Choroid plexus epithelial cell (primary cell): ENCODE data around the gene SOX10.

ENCODE experiments used
- DNase-seq: peaks from one replicate; pipeline ENCODE4 v3.0.0-alpha.2; 2010; ENCODE audit warnings: low read depth
- H3K4me3 ChIP-seq: 2 replicates; pipeline ENCODE4 v1.5.1; 2011; ENCODE audit warnings: low read depth, mild to moderate bottlenecking, control low read depth, low read length, moderate library complexity
- CTCF ChIP-seq: conservative IDR thresholded peaks from 2 replicates; pipeline ENCODE4 v1.5.1; 2011; ENCODE audit warnings: low read depth, mild to moderate bottlenecking, control low read depth, inconsistent platforms, low read length, moderate library complexity

Gene SOX10

GRCh38 chr22:38029370-38029769 lies 45.0 kb upstream of the SOX10 start:
- TF ChIP-seq CTCF, result no peak
- no peak for DNase-seq
- H3K4me3 ChIP-seq, result no peak overlapping the region

- no peak for DNase-seq
- H3K4me3 ChIP-seq, result no peak overlapping the region
- TF ChIP-seq CTCF, result no peak
Measured at GRCh38 chr22:38028344-38029130, 44.2 kb upstream of the SOX10 start.

- DNase-seq, result no peak
- no peak overlapping the region for H3K4me3 ChIP-seq
- no peak for TF ChIP-seq CTCF
Measured at GRCh38 chr22:38027487-38027886, 43.1 kb upstream of the SOX10 start.

- TF ChIP-seq CTCF, result no peak
- H3K4me3 ChIP-seq, result no peak overlapping the region
- DNase-seq, result no peak
Measured at GRCh38 chr22:38026130-38027111, 42.1 kb upstream of the SOX10 start.

- no peak for TF ChIP-seq CTCF
- H3K4me3 ChIP-seq, result no peak overlapping the region
- no peak for DNase-seq
Measured at GRCh38 chr22:38025514-38025913, 41.2 kb upstream of the SOX10 start.

GRCh38 chr22:38023045-38023444 lies 38.7 kb upstream of the SOX10 start:
- no peak overlapping the region for H3K4me3 ChIP-seq
- no peak for DNase-seq
- no peak for TF ChIP-seq CTCF
